PC-3 (cell line): Measurements from ENCODE around the gene CUEDC1. TPM values are rescaled to one million over a fixed set of nuclear protein-coding genes. Genes with fewer than 3 reads are reported as not detected.

Experiments
- ATAC-seq: fragments of 200-7000 bp; cut with Tn5 transposase; 2 replicates; pipeline ENCODE4 v1.9.1; 2020; ENCODE audit warnings: mild to moderate bottlenecking, moderate library complexity
- BruUV-seq: library from RNA; stranded (reverse); fragments of 400-500 nt; replicated peaks from 2 replicates; lab custom pipeline; 2021; lab: Mats Ljungman, UMichigan
- CTCF ChIA-PET: fragments of 300-600 bp; sonication (Branson Sonifier 250); formaldehyde crosslinking; loops from one replicate; lab custom pipeline; 2022; ENCODE audit warnings: antibody characterized with exemption; lab: Charles Lee
- POLR2A ChIA-PET: fragments of 300-600 bp; sonication (Branson Sonifier 250); formaldehyde crosslinking; loops from one replicate; lab custom pipeline; 2022; ENCODE audit warnings: antibody characterized with exemption; ENCODE audit not compliant: unreplicated experiment; lab: Charles Lee
- DNase-seq: peaks from one replicate; pipeline ENCODE4 v3.0.0-alpha.2; 2015
- H2AFZ ChIP-seq: fragments of 300-600 bp; sonication (generic); 2 replicates; pipeline ENCODE4 v1.6.0; 2016; ENCODE audit warnings: antibody characterized with exemption, low read length
- H3F3A ChIP-seq: fragments of 300-600 bp; sonication (generic); one replicate; pipeline ENCODE4 v1.6.0; 2017; ENCODE audit warnings: antibody characterized with exemption, low read length, control low read depth, mild to moderate bottlenecking; ENCODE audit not compliant: unreplicated experiment
- H3K27ac ChIP-seq: fragments of 300-600 bp; sonication (generic); 2 replicates; pipeline ENCODE4 v1.5.1; 2016; ENCODE audit warnings: mild to moderate bottlenecking, low read length
- H3K27me3 ChIP-seq: fragments of 300-600 bp; sonication (generic); 2 replicates; pipeline ENCODE4 v1.6.1; 2016; ENCODE audit warnings: low read length, mixed read lengths
- H3K36me3 ChIP-seq: fragments of 300-600 bp; sonication (generic); 2 replicates; pipeline ENCODE4 v1.6.1; 2016; ENCODE audit warnings: low read depth, mixed run types, low read length, mixed read lengths
- H3K4me1 ChIP-seq: fragments of 300-600 bp; sonication (generic); 2 replicates; pipeline ENCODE4 v1.5.1; 2016; ENCODE audit warnings: low read length; ENCODE audit not compliant: insufficient read depth
- H3K4me2 ChIP-seq: fragments of 300-600 bp; sonication (generic); 2 replicates; pipeline ENCODE4 v1.6.0; 2016; ENCODE audit warnings: low read length
- H3K4me3 ChIP-seq: fragments of 300-600 bp; sonication (generic); 2 replicates; pipeline ENCODE4 v1.5.1; 2016; ENCODE audit warnings: mild to moderate bottlenecking, low read length, mixed read lengths
- H3K79me2 ChIP-seq: fragments of 300-600 bp; sonication (generic); 2 replicates; pipeline ENCODE4 v1.6.1; 2017; ENCODE audit warnings: low read length, mixed read lengths
- H3K9ac ChIP-seq: fragments of 300-600 bp; sonication (generic); 2 replicates; pipeline ENCODE4 v1.6.0; 2016; ENCODE audit warnings: mild to moderate bottlenecking, low read length
- H3K9me2 ChIP-seq: fragments of 300-600 bp; sonication (generic); replicated peaks from 2 replicates; pipeline ENCODE4 v1.6.1; 2016; ENCODE audit warnings: mixed run types, low read length, mixed read lengths
- H3K9me3 ChIP-seq: fragments of 300-600 bp; sonication (generic); 2 replicates; pipeline ENCODE4 v1.6.1; 2016; ENCODE audit warnings: low read length, mixed read lengths
- H4K20me1 ChIP-seq: fragments of 300-600 bp; sonication (generic); 2 replicates; pipeline ENCODE4 v1.6.1; 2016; ENCODE audit warnings: low read length, mixed read lengths
- EZH2 ChIP-seq: fragments of 300-600 bp; sonication (generic); IDR thresholded peaks from one replicate; pipeline ENCODE4 v1.6.1; 2017; ENCODE audit warnings: antibody characterized with exemption, mild to moderate bottlenecking, low read length; ENCODE audit not compliant: unreplicated experiment
- EZH2phosphoT487 ChIP-seq: fragments of 300-600 bp; sonication (generic); IDR thresholded peaks from 2 replicates; pipeline ENCODE4 v1.6.1; 2018; ENCODE audit warnings: mild to moderate bottlenecking, antibody characterized with exemption, low read length, borderline replicate concordance
- intact Hi-C: fragments of 100-400 bp; cut with micrococcal nuclease; formaldehyde crosslinking; loops from 2 replicates; pipeline ENCODE4 v1.9.0; 2023
- total RNA-seq: library from RNA; depleted of rRNA; stranded (reverse); fragments of >200 nt; gene quantifications from 2 replicates; pipeline ENCODE4 v1.2.3, GENCODE V29; 2014
- TF ChIP-seq, protein P1 (sequence below): fragments of 300-600 bp; sonication (generic); conservative IDR thresholded peaks from 2 replicates; pipeline ENCODE4 v1.5.1; 2017; ENCODE audit warnings: antibody characterized with exemption, low read depth, mild to moderate bottlenecking, low read length

The CUEDC1 gene
- total RNA-seq, 1 experiment from 2014 or later: 31.6 TPM

DNA sequence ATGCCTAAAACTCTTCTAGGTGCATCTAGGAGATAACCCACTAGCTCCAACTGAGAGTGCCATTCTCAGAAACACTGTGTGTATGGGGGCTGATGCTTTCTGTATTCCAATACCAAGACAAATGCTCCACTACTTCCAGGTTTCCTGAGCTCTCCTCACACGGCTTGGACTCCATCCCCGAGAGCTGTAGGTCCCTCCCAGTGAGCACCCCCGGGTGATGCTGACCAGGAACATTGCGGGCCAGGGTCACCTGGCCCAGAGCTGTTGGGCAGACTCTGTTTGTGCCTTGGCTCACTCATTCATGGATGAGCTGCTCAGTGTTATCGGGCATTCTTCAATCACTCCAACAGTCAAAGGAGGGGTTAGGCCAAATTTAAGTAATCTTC is 7.0 kb downstream of the CUEDC1 start:
- H3K27me3 ChIP-seq: no peaks in the 10 kb centered on the region
- no peaks in the 10 kb centered on the region for H3K36me3 ChIP-seq
- TF ChIP-seq, protein P1, sequence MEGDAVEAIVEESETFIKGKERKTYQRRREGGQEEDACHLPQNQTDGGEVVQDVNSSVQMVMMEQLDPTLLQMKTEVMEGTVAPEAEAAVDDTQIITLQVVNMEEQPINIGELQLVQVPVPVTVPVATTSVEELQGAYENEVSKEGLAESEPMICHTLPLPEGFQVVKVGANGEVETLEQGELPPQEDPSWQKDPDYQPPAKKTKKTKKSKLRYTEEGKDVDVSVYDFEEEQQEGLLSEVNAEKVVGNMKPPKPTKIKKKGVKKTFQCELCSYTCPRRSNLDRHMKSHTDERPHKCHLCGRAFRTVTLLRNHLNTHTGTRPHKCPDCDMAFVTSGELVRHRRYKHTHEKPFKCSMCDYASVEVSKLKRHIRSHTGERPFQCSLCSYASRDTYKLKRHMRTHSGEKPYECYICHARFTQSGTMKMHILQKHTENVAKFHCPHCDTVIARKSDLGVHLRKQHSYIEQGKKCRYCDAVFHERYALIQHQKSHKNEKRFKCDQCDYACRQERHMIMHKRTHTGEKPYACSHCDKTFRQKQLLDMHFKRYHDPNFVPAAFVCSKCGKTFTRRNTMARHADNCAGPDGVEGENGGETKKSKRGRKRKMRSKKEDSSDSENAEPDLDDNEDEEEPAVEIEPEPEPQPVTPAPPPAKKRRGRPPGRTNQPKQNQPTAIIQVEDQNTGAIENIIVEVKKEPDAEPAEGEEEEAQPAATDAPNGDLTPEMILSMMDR: no peak
- H3K79me2 ChIP-seq: peaks cover 82% of the 10 kb centered on the region
- CTCF ChIA-PET: interaction anchor here (0.6 to 3.1 kb wide), 9 partner anchors 13 to 97 kb away, joined by 4 to 25 read pairs (median 6); partner anchors contain the start of gene VEZF1
- H3K4me2 ChIP-seq: peak overlapping the region; percentile 75
- BruUV-seq: TSS peak; percentile 18
- no peaks in the 10 kb centered on the region for H3K9me3 ChIP-seq
- peaks cover 18% of the 10 kb centered on the region for H3F3A ChIP-seq
- ATAC-seq (no peak; the same call in 1 of the 2 replicates), DNase-seq (no peak)
- POLR2A ChIA-PET: interaction anchor here (0.9 to 1.5 kb wide), 7 partner anchors 12 to 88 kb away, joined by 3 to 12 read pairs (median 4); no protein-coding TSS in a partner anchor
- H3K4me1 ChIP-seq: peaks cover 75% of the 10 kb centered on the region
- H3K9me2 ChIP-seq: no peaks in the 10 kb centered on the region
- peak overlapping the region; percentile 98 for H3K27ac ChIP-seq
- H3K9ac ChIP-seq: peak overlapping the region; percentile 72
- H3K4me3 ChIP-seq: peak overlapping the region; percentile 33; the same call in 1 of the 2 replicates
- no peak overlapping the region for H2AFZ ChIP-seq
- intact Hi-C loops: loop anchor here (1.0 to 2.0 kb wide), 7 partner anchors 13 to 73 kb away; no protein-coding TSS in a partner anchor
- H4K20me1 ChIP-seq: no peaks in the 10 kb centered on the region

DNA sequence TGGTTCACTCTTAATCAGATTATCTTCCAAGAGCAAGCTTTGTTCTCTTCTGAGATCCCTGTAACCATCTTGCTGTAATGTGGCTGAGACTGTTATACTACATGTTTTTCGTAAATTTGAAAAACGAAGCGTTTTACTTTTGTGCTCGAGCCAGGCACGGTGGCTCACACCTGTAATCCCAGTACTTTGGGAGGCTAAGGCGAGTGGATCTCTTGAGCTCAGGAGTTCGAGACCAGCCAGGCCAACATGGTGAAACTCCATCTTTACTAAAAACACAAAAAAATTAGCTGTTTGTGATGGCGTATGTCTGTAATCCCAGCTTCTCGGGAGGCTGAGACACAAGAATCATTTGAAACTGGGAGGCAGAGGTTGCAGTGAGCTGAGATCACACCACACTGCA is 7.8 kb downstream of the CUEDC1 start:
- no peaks in the 10 kb centered on the region for H3K9me2 ChIP-seq
- H2AFZ ChIP-seq: peak overlapping the region; percentile 11; the same call in 1 of the 2 replicates
- POLR2A ChIA-PET: interaction anchor here (0.5 to 1.3 kb wide), 7 partner anchors 39 to 1354 kb away, joined by 3 to 12 read pairs (median 3); partner anchors contain the start of genes NOG and TRIM25
- peak overlapping the region; percentile 84 for H3K4me2 ChIP-seq
- H3K27me3 ChIP-seq: no peaks in the 10 kb centered on the region
- DNase-seq: no peak
- TF ChIP-seq, protein P1: no peak
- TF ChIP-seq EZH2phosphoT487: no peak
- no peak for TF ChIP-seq EZH2
- no peaks in the 10 kb centered on the region for H3K9me3 ChIP-seq
- H3K4me1 ChIP-seq: peaks cover 71% of the 10 kb centered on the region
- H3K9ac ChIP-seq: peak overlapping the region; percentile 72
- no peaks in the 10 kb centered on the region for H4K20me1 ChIP-seq
- BruUV-seq: no TSS peak
- H3K4me3 ChIP-seq: peak overlapping the region; percentile 55
- H3K79me2 ChIP-seq: peaks cover 82% of the 10 kb centered on the region
- H3K36me3 ChIP-seq: no peaks in the 10 kb centered on the region
- CTCF ChIA-PET: interaction anchor here (0.6 to 3.1 kb wide), 9 partner anchors 8 to 72 kb away, joined by 3 to 12 read pairs (median 4); partner anchors contain the start of gene CUEDC1
- H3K27ac ChIP-seq: peak overlapping the region; percentile 98
- ATAC-seq: no peak
- H3F3A ChIP-seq: peaks cover 18% of the 10 kb centered on the region
- intact Hi-C loops: no loop called here

DNA sequence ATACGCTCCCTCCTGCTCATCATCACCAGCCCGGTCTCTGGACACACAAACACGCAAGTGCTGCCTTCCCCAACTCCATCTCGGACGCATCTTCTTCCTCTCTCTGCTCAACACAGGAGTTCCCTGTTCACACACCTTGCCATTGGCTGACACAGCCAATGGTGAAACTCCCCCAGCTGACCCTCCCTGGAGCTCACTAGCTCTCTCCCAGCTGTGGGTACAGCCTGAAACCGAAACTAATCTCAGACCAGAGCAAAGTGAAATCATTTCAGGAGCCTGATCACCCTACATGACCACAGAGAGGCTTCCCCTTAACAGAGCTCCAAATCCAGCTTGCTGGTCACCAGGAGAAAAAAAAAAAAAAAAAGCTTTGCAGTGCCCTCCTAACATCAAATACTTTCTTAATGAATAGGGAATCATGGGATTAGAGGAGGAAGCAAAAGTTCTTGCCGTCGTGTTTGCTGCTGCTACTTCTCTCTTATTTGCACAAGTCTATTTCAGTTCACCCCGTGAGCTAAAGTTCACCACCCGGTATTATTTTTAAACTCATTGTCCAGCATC is 8.3 kb downstream of the CUEDC1 start:
- intact Hi-C loops: no loop called here
- Histone ChIP-seq H3K4me2 (peak overlapping the region; percentile 84), H3K27me3 (no peaks in the 10 kb centered on the region), H3K4me3 (peak overlapping the region; percentile 55), H3F3A (peaks cover 18% of the 10 kb centered on the region), H3K9me3 (no peaks in the 10 kb centered on the region), H3K4me1 (peaks cover 74% of the 10 kb centered on the region), H3K36me3 (no peaks in the 10 kb centered on the region), H3K9me2 (no peaks in the 10 kb centered on the region), H3K79me2 (peaks cover 83% of the 10 kb centered on the region), H4K20me1 (no peaks in the 10 kb centered on the region), H3K9ac (peak overlapping the region; percentile 72), H3K27ac (peak overlapping the region; percentile 98), H2AFZ (peak overlapping the region; percentile 11)
- DNase-seq: peak; percentile 75
- ChIA-PET POLR2A (interaction anchor here (0.5 to 1.3 kb wide), 8 partner anchors 12 to 1353 kb away, joined by 3 to 12 read pairs (median 4); partner anchors contain the start of genes NOG and TRIM25), CTCF (interaction anchor here (0.6 to 3.1 kb wide), 8 partner anchors 9 to 72 kb away, joined by 3 to 12 read pairs (median 4); partner anchors contain the start of gene CUEDC1)
- peak; percentile 18 for ATAC-seq
- no TSS peak for BruUV-seq
- no peak for TF ChIP-seq EZH2
- TF ChIP-seq, protein P1: no peak
- no peak for TF ChIP-seq EZH2phosphoT487
